NCI-H2107 treated with DMSO at 0.1 percent for 48 hours (cell line): Measurements from ENCODE around the gene ZBED6.

Experiments
- DNase-seq: peaks from one replicate; lab custom pipeline; 2025; ENCODE audit not compliant: unreplicated experiment; lab: John Stamatoyannopoulos, UW

Gene ZBED6

GRCh38 chr1:203835476-203835875, 40.1 kb downstream of the ZBED6 start:
- DNase-seq = no peak

GRCh38 chr1:203839081-203839480, 43.7 kb downstream of the ZBED6 start:
- DNase-seq = no peak

DNA sequence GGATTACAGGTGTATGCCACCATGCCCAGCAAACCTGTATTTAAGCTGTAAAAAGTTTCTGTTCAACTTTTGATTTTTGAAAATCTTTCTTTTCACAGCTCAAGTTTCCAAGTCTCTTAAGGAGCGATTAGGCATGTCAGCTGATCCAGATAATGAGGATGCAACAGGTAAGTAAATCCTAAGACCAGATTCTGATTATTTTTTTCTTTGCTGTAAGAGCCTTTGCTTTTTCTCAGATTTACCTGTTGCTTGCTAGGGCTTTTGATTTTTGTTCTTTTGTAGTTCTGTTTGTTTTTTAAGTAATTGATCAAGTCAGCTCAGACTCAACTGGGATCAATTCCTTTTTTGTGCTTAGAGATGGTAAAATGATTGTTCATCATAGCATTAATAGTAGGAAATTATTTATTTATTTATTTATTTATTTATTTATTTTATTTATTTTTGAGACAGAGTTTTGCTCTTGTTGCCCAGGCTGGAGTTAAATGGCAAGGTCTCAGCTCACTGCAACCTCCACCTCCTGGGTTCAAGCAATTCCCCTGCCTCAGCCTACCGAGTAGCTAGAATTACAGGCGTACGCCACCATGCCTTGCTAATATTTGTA, 44.9 kb downstream of the ZBED6 start:
- no peak for DNase-seq

DNA sequence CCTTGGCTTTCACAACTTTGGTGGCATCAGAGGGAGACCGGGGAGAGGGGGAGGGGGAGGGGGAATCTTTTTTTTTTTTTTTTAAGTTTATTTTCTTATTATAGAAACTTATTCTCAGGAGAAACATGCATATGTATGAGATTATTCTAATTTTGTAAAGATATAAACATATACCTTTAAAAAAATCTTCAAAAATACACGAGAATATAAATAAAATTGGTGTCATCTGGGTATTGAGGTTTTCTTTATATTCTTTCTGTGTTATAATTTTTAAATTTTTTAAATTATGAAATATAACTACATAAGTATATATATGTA, 47.1 kb downstream of the ZBED6 start:
- no peak for DNase-seq

DNA sequence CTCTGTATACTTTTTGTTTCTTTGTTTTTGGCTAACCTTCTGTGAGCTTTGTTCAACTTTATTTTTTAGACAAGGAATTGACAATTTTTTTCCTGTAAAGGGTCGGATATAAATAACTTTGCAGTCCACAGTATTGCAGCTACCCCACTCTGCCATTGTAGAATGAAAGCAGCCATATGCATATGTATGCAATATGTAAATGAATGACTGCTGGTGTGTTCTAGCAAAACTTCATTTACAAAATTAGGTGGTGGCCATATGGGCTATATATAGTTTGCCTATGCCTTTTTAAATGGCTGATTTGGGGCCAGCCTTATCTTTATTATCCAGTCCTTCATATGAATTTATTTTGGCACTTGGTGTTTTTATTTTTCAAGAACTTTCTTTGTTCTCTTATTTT, 48.0 kb downstream of the ZBED6 start:
- DNase-seq = no peak
